ENCODE results near the gene ASB18. TPM values are rescaled to one million over a fixed set of nuclear protein-coding genes. Genes with fewer than 3 reads are reported as not detected.
"Not testable (repeated sequence)": the region's sequence is repeated elsewhere in the genome, so short reads cannot be mapped to it uniquely, and the experiment has no call there.

ASB18 gene
- total RNA-seq, 2 donors from 2014 or later = not detected

- Mint-ChIP-seq H3K27me3 (ENCODE audit: low read depth) (peaks cover 21% of the 10 kb centered on the region), H3K9me3 (no peaks in the 10 kb centered on the region), H3K36me3 (ENCODE audit: insufficient read depth in 2 of 2) (no peaks in the 10 kb centered on the region), H3K4me3 (no peak overlapping the region), H3K27ac (no peak overlapping the region), H3K4me1 (ENCODE audit: low read depth) (no peaks in the 10 kb centered on the region)
- ATAC-seq (replicated peaks in 1 of 2) = no peak
- DNase-seq = no peak
Observed at GRCh38 chr2:236294647-236295046, 30.4 kb upstream of the ASB18 start.

GRCh38 chr2:236293241-236293810, 29.1 kb upstream of the ASB18 start:
- DNase-seq (no peak), ATAC-seq (replicated peaks in 1 of 2) (no peak)
- Mint-ChIP-seq H3K27me3 (ENCODE audit: low read depth) (peaks cover 33% of the 10 kb centered on the region), H3K9me3 (no peaks in the 10 kb centered on the region), H3K36me3 (ENCODE audit: insufficient read depth in 2 of 2) (no peaks in the 10 kb centered on the region), H3K4me3 (no peak overlapping the region), H3K4me1 (ENCODE audit: low read depth) (no peaks in the 10 kb centered on the region), H3K27ac (no peak overlapping the region)

GRCh38 chr2:236291911-236292310, 27.7 kb upstream of the ASB18 start:
- H3K4me1 Mint-ChIP-seq (ENCODE audit: low read depth) = no peaks in the 10 kb centered on the region
- H3K4me3 Mint-ChIP-seq = no peak overlapping the region
- DNase-seq (no peak), ATAC-seq (replicated peaks in 1 of 2) (no peak)
- peaks cover 47% of the 10 kb centered on the region for H3K27me3 Mint-ChIP-seq (ENCODE audit: low read depth)
- H3K27ac Mint-ChIP-seq = no peak overlapping the region
- H3K9me3 Mint-ChIP-seq = no peaks in the 10 kb centered on the region
- H3K36me3 Mint-ChIP-seq (ENCODE audit: insufficient read depth in 2 of 2) = no peaks in the 10 kb centered on the region

DNA sequence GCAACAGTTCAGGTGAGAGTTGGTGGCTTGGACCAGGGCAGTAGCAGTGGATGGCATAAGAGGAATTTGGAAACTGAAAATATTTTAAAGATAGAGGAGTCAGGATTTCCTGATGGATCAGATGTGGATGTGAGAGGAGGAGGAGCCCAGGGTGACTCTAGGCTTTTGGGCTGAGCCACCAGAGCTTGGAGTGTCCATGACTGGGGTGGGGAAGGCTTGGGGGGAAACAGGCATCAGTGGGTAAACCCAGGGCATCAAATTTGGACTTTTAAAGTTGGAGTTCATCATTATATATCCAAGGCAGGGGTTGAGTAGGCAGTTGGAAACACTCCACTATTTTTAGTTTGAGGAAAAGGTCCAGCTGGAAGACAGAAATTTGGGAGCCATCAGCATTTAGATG, 27.3 kb upstream of the ASB18 start:
- Mint-ChIP-seq H3K4me3 (no peak overlapping the region), H3K9me3 (no peaks in the 10 kb centered on the region), H3K36me3 (ENCODE audit: insufficient read depth in 2 of 2) (no peaks in the 10 kb centered on the region), H3K27ac (no peak overlapping the region), H3K4me1 (ENCODE audit: low read depth) (no peaks in the 10 kb centered on the region), H3K27me3 (ENCODE audit: low read depth) (peaks cover 47% of the 10 kb centered on the region)
- ATAC-seq (replicated peaks in 1 of 2) = no peak
- DNase-seq = no peak

DNA sequence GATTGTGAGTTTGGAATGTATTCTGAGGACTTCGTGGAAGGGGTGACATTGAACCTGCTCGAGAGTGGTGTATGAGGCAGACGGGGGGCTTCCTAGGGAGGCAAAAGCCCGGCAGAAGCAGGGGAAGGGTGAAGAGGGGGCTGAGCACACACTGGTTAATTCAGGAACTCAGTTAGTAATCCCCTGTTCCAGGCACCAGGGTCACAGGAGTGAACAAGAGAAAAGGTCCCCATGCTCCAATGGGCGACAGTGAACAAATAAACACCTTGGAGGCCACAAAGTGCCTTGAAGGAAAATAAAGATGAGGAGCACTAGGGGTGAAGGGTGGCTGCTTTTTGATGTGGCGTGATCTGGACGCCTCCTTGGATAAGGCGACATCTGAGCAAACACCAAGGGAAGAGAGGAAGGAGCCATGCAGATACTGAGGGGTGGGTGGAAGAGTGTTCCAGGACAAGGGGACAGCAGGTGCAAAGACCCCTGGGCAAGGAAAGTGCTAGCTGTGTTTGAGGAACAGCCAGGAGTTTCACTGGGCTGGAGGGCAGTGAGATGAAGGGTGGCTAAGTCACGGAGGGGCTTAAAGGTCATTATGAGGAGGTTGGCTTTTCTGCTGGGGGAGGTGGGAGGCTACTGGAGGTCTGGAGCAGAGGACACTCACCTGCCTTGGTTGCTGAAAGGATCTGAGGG, 26.7 kb upstream of the ASB18 start:
- Mint-ChIP-seq H3K27ac (no peak overlapping the region), H3K4me1 (ENCODE audit: low read depth) (no peaks in the 10 kb centered on the region), H3K4me3 (no peak overlapping the region), H3K9me3 (no peaks in the 10 kb centered on the region), H3K27me3 (ENCODE audit: low read depth) (peaks cover 42% of the 10 kb centered on the region), H3K36me3 (ENCODE audit: insufficient read depth in 2 of 2) (no peaks in the 10 kb centered on the region)
- no peak for DNase-seq
- ATAC-seq (replicated peaks in 1 of 2) = no peak

DNA sequence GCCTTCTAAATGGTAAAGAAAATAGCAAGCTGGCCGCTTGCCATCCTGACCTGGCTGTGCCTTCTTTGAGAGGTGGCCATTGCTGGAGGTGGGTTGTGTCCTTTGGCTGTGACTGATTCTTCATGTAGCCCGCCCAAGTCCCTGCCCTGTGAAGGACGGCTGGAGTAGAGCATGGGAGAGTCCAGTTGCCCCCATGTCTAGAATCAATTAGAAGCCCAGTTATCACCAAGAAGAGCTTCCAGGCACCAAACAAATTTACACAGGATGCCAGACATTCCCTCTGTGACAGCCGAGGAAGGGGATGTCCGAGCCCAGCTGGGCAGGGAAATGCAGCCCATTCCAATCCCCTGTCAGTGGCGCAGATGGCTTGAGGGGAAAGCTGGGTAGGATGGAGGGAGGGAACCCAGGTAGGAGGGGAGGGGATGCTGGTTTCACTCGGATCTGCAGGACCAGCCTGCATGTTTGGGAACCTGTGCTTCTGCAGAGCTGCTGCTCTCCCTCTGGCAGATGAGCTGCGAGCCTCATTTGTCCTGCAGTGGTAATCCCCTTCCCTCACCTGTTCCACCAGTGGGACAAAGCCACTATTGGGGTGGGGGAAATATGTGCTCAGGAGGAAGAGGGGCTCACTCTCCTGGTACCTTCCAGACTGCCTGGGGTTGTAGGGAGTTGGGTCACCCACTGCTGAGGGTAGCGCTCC, 25.7 kb upstream of the ASB18 start:
- H3K4me1 Mint-ChIP-seq (ENCODE audit: low read depth) = no peaks in the 10 kb centered on the region
- no peaks in the 10 kb centered on the region for H3K9me3 Mint-ChIP-seq
- peaks cover 38% of the 10 kb centered on the region for H3K27me3 Mint-ChIP-seq (ENCODE audit: low read depth)
- H3K27ac Mint-ChIP-seq = no peak overlapping the region
- DNase-seq (no peak), ATAC-seq (replicated peaks in 1 of 2) (no peak)
- H3K4me3 Mint-ChIP-seq = no peak overlapping the region
- no peaks in the 10 kb centered on the region for H3K36me3 Mint-ChIP-seq (ENCODE audit: insufficient read depth in 2 of 2)

GRCh38 chr2:236288373-236288772, 24.2 kb upstream of the ASB18 start:
- not testable (repeated sequence) for H3K9me3 Mint-ChIP-seq; H3K4me3 Mint-ChIP-seq; H3K4me1 Mint-ChIP-seq (ENCODE audit: low read depth); H3K27ac Mint-ChIP-seq; ATAC-seq (replicated peaks in 1 of 2); DNase-seq; H3K36me3 Mint-ChIP-seq (ENCODE audit: insufficient read depth in 2 of 2)
- peaks cover 38% of the 10 kb centered on the region for H3K27me3 Mint-ChIP-seq (ENCODE audit: low read depth)

GRCh38 chr2:236287656-236288055, 23.4 kb upstream of the ASB18 start:
- ATAC-seq (replicated peaks in 1 of 2) (no peak), DNase-seq (no peak)
- H3K4me1 Mint-ChIP-seq (ENCODE audit: low read depth) = no peaks in the 10 kb centered on the region
- H3K27me3 Mint-ChIP-seq (ENCODE audit: low read depth) = peaks cover 38% of the 10 kb centered on the region
- no peak overlapping the region for H3K4me3 Mint-ChIP-seq
- no peaks in the 10 kb centered on the region for H3K36me3 Mint-ChIP-seq (ENCODE audit: insufficient read depth in 2 of 2)
- no peak overlapping the region for H3K27ac Mint-ChIP-seq
- H3K9me3 Mint-ChIP-seq = no peaks in the 10 kb centered on the region

- Mint-ChIP-seq H3K36me3 (ENCODE audit: insufficient read depth in 2 of 2) (no peaks in the 10 kb centered on the region), H3K27ac (no peak overlapping the region), H3K4me1 (ENCODE audit: low read depth) (no peaks in the 10 kb centered on the region), H3K27me3 (ENCODE audit: low read depth) (peaks cover 41% of the 10 kb centered on the region), H3K9me3 (no peaks in the 10 kb centered on the region), H3K4me3 (no peak overlapping the region)
- no peak for ATAC-seq (replicated peaks in 1 of 2)
- DNase-seq = no peak
Observed at GRCh38 chr2:236286873-236287545, 22.8 kb upstream of the ASB18 start.

DNA sequence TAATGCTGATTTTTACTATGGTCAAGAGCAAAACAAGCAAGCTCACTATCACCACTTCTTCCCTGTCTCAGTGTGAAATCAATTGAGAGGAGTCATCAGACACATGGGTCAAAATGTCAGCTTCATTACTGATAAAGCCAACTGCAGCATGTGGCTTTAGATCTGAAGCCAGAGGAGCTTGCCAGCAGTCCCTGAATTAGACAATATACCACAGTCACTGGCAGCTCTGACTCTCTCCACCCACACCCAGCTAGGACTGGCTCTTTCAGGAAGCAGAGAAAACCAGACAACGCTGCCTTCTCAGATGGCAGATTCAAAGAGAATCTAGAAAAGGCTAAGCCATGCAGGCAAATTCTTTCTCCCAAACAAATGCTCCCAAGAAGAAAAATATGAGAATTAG, 20.0 kb upstream of the ASB18 start:
- Mint-ChIP-seq H3K36me3 (ENCODE audit: insufficient read depth in 2 of 2) (no peaks in the 10 kb centered on the region), H3K27me3 (ENCODE audit: low read depth) (peaks cover 35% of the 10 kb centered on the region), H3K4me3 (no peak overlapping the region), H3K4me1 (ENCODE audit: low read depth) (no peaks in the 10 kb centered on the region), H3K27ac (no peak overlapping the region), H3K9me3 (no peaks in the 10 kb centered on the region)
- no peak for DNase-seq
- ATAC-seq (replicated peaks in 1 of 2) = no peak

DNA sequence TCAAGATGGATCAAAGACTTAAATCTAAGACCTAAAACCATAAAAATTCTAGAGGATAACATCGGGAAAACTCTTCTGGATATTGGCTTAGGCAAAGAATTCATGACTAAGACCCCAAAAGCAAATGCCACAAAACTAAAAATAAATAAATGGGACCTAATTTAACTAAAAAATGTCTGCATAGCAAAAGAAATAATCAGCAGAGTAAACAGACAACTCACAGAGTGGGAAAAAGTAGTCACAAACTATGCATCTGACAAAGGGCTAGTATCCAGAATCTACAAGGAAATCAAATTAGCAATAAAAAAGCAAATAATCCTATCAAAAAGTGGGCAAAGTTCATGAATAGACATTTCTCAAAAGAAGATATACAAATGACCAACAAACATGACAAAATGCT, 18.2 kb upstream of the ASB18 start:
- Mint-ChIP-seq H3K27ac (no peak overlapping the region), H3K36me3 (ENCODE audit: insufficient read depth in 2 of 2) (no peaks in the 10 kb centered on the region), H3K9me3 (peaks cover 0 to 2% of the 10 kb centered on the region in 2 donors), H3K27me3 (ENCODE audit: low read depth) (peaks cover 34% of the 10 kb centered on the region), H3K4me1 (ENCODE audit: low read depth) (no peaks in the 10 kb centered on the region), H3K4me3 (no peak overlapping the region)
- ATAC-seq (replicated peaks in 1 of 2) (no peak), DNase-seq (no peak)

GRCh38 chr2:236281423-236281822, 17.2 kb upstream of the ASB18 start:
- H3K27me3 Mint-ChIP-seq (ENCODE audit: low read depth) = peaks cover 39% of the 10 kb centered on the region
- H3K36me3 Mint-ChIP-seq (ENCODE audit: insufficient read depth in 2 of 2) = peaks cover 0 to 2% of the 10 kb centered on the region in 2 donors
- DNase-seq = no peak
- no peak for ATAC-seq (replicated peaks in 1 of 2)
- H3K9me3 Mint-ChIP-seq = peaks cover 0 to 2% of the 10 kb centered on the region in 2 donors
- no peak overlapping the region for H3K4me3 Mint-ChIP-seq
- H3K27ac Mint-ChIP-seq = no peak overlapping the region
- no peaks in the 10 kb centered on the region for H3K4me1 Mint-ChIP-seq (ENCODE audit: low read depth)

DNA sequence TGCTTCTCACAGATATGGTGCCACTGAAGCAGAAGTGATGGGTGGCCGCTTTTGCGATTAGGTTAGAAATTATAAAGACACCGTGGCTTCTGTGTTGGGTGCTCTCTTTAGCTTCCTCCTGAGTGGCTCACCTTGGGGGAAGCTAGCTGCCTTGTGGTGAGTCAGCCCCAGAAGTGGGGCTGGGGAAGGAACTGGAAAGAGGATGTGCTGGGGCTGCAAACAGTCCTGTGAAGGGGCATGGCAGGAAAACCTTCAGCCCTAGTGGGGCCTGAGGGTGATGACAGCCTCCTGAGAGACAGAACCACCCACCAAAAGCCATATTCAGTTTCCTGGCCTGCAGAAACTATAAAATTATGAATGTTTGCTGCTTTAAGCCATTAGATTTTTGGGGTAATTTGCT, 8.9 kb upstream of the ASB18 start:
- Mint-ChIP-seq H3K27me3 (ENCODE audit: low read depth) (peaks cover 28% of the 10 kb centered on the region), H3K4me1 (ENCODE audit: low read depth) (no peaks in the 10 kb centered on the region), H3K36me3 (ENCODE audit: insufficient read depth in 2 of 2) (peaks cover 3 to 5% of the 10 kb centered on the region in 2 donors), H3K4me3 (no peak overlapping the region), H3K9me3 (peaks cover 5 to 12% of the 10 kb centered on the region in 2 donors), H3K27ac (no peak overlapping the region)
- ATAC-seq (replicated peaks in 1 of 2) = no peak
- DNase-seq = no peak
